Activated CD4-positive, alpha-beta T cell treated with anti-CD3 and anti-CD28 coated beads for 36 hours (primary cell): ENCODE results near the gene SGCA. TPM values are rescaled to one million over a fixed set of nuclear protein-coding genes. Genes with fewer than 3 reads are reported as not detected.

ENCODE experiments used
- ATAC-seq: fragments of 200-7000 bp; cut with Tn5 transposase; one replicate; pipeline ENCODE4 v1.10.0; 2021; ENCODE audit warnings: mild to moderate bottlenecking, moderate library complexity
- CTCF ChIA-PET: fragments of 350-600 bp; sonication (Branson Sonifier 250); formaldehyde crosslinking; loops from one replicate; lab custom pipeline; 2021; ENCODE audit warnings: antibody characterized with exemption; lab: Charles Lee
- POLR2A ChIA-PET: fragments of 350-600 bp; sonication (Branson Sonifier 250); formaldehyde crosslinking; loops from one replicate; lab custom pipeline; 2021; ENCODE audit warnings: antibody characterized with exemption, inconsistent platforms; lab: Charles Lee
- DNase-seq: peaks from one replicate; pipeline ENCODE4 v3.0.0-alpha.2; 2020
- H3K27ac Mint-ChIP-seq: one replicate; pipeline ENCODE4 v1.8.0; 2021; ENCODE audit warnings: mixed read lengths
- H3K27me3 Mint-ChIP-seq: one replicate; pipeline ENCODE4 v1.8.0; 2021; ENCODE audit warnings: mixed read lengths
- H3K36me3 Mint-ChIP-seq: one replicate; pipeline ENCODE4 v1.8.0; 2021; ENCODE audit warnings: low read depth, mixed read lengths
- H3K4me1 Mint-ChIP-seq: one replicate; pipeline ENCODE4 v1.8.0; 2021; ENCODE audit warnings: mixed read lengths
- H3K4me3 Mint-ChIP-seq: one replicate; pipeline ENCODE4 v1.8.0; 2021; ENCODE audit warnings: mild to moderate bottlenecking, moderate library complexity, mixed read lengths
- H3K9me3 Mint-ChIP-seq: one replicate; pipeline ENCODE4 v1.8.0; 2021; ENCODE audit warnings: low read depth, mixed read lengths
- intact Hi-C, 2 experiments: fragments of 100-400 bp; cut with DNase I in 1 of 2; cut with micrococcal nuclease in 1 of 2; formaldehyde crosslinking; loops; one replicate each; pipeline versions ENCODE4 v1.14.2 to v1.15.1; 2022 to 2024; cut with DNase I, micrococcal nuclease
- total RNA-seq, 2 experiments: library from RNA; stranded (reverse); gene quantifications; one replicate each; pipeline ENCODE4 v1.2.3, GENCODE V29; 2021

The SGCA gene
- total RNA-seq, 2 experiments from 2014 or later: 0.26 TPM; not detected in 1

DNA sequence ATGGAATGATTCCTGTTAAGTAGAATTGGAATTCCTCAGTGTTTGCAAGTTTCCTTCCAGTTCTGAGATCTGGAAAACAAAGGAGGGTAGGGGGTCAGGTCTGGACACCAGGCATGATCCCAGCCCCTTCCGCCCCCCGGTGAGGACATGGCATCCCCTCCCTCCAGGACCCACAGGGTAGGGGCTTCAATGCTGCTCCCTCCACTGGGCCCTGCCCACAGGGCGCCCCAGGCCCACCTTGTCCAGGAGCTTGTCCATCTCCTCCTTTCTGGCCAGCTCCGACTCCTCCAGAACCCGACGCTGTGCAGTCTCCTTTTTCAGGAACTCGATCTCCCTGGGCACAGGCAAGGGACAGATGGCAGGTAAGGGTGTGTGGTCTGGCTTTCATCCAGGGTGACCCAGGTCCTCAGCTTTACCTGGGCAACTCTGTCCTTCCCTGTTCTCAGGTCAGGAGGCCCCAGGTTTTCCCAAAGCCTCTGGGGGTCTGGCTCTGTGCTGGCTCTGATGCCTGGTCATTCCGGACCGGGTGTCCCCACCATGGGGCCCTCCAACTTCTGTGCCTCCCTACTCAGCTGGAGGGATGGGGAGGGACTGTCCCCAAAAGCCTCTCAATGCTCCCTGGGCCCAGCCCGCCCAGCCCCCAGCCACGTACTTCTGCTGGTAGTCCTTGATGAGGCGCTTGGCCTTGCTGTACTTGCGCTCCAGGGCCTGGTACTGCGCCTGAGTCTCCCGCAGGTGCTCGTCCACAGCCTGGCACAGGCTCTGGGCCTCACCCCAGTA is 30.3 kb upstream of the SGCA start:
- no peak for DNase-seq
- ATAC-seq: no peak
- Mint-ChIP-seq H3K27me3 (peaks cover 4% of the 10 kb centered on the region), H3K4me3 (no peak overlapping the region), H3K9me3 (no peaks in the 10 kb centered on the region), H3K36me3 (peaks cover 49% of the 10 kb centered on the region), H3K27ac (no peak overlapping the region), H3K4me1 (peaks cover 26% of the 10 kb centered on the region)
- intact Hi-C loops: no loop called here
- CTCF ChIA-PET: interaction anchor here (1.0 to 1.7 kb wide), 2 partner anchors 10 to 26 kb away, joined by 3 to 6 read pairs; no protein-coding TSS in a partner anchor
- POLR2A ChIA-PET: interaction anchor here (0.6 kb wide), 1 partner anchor 19 kb away, joined by 3 read pairs; no protein-coding TSS in a partner anchor

DNA sequence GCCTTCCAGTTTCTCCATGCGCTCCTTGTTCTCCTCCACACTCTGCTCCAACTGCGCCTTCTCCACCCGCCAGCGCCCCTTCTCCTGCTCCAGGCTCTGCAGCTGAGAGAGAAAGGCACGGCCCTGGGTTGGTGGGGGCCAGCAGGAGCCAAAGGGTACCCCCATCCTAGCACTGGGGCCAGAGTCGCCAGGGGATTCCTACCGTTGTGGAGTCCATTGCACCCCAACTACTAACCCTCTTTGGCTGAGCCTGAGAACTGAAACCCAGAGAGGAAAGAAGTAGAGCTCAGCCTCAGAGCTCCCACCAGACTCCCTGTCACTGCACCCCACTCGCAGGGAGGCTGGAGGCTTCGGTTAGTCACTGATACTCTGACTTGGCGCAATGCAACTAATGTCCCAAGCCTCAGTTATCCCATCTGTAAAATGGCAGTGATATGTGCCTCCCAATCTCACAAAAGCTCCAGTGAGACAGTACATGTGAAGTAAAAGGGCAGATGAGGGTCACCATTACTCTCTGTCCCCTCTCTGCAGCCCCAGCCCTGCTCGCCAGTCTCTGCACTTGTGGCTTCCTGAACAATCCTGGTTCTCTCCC is 29.6 kb upstream of the SGCA start:
- intact Hi-C loops: no loop called here
- Mint-ChIP-seq H3K27me3 (no peaks in the 10 kb centered on the region), H3K9me3 (no peaks in the 10 kb centered on the region), H3K4me1 (peaks cover 26% of the 10 kb centered on the region), H3K4me3 (no peak overlapping the region), H3K36me3 (peaks cover 55% of the 10 kb centered on the region), H3K27ac (no peak overlapping the region)
- no peak for ATAC-seq
- DNase-seq: no peak
- ChIA-PET POLR2A (interaction anchor here (0.6 kb wide), 2 partner anchors 18 to 42 kb away, joined by 3 read pairs; no protein-coding TSS in a partner anchor), CTCF (interaction anchor here (0.9 to 1.7 kb wide), 4 partner anchors 10 to 42 kb away, joined by 3 to 6 read pairs (median 4); no protein-coding TSS in a partner anchor)

DNA sequence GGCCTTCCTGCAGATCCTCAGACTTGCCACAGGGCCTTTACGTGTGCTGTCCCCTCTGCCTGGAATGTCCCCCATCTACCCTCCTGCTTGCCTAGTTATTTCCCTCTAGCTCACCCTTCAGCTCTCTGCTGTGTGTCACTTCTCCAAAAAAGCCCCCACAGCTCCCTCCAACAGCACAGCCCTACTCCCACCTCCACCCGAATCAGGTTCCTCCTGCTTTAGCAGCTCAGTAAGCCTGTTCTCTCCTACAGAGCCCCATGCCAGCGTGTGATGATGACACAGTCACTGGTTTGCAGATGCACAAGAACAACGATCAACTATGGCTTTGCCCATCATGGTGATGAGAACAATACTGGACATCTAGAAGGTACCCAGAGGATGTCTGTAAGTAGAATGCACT is 28.8 kb upstream of the SGCA start:
- no peak overlapping the region for H3K27ac Mint-ChIP-seq
- DNase-seq (no peak), ATAC-seq (no peak)
- POLR2A ChIA-PET: interaction anchor here (0.6 kb wide), 1 partner anchor 43 kb away, joined by 3 read pairs; no protein-coding TSS in a partner anchor
- H3K36me3 Mint-ChIP-seq: peaks cover 64% of the 10 kb centered on the region
- no peaks in the 10 kb centered on the region for H3K9me3 Mint-ChIP-seq
- no peak overlapping the region for H3K4me3 Mint-ChIP-seq
- peaks cover 28% of the 10 kb centered on the region for H3K4me1 Mint-ChIP-seq
- intact Hi-C loops: no loop called here
- no peaks in the 10 kb centered on the region for H3K27me3 Mint-ChIP-seq
- CTCF ChIA-PET: interaction anchor here (0.6 to 1.0 kb wide), 3 partner anchors 23 to 225 kb away, joined by 3 to 4 read pairs (median 3); no protein-coding TSS in a partner anchor

DNA sequence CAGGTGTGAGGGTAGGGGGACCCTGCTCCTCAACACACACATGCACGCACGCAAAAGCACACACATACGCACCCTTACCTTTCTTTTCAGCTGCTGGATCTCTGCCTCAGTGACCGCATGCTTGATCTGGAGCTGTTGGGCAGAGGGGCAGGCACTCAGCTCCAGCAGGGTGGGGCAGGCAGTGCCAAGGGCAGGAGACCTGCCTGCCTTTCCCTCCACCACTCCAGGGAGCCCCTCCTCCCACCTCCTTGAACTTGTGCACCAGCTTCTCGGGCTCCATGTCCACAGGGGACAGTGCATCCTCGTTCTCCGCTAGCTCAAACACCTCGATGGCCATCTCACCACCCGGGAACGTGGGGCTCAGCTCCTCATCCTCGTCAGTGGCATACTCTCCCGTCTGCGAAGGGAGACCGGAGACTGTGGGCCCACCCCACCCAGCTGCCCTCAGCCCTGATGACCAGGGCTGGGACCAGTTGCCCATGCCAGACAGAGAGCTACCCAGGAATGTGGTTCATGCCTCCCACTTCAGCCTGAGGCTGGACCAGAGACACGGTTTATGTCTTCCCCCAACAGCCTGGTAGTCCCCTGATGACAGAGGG is 26.5 kb upstream of the SGCA start:
- H3K4me3 Mint-ChIP-seq: no peak overlapping the region
- no peaks in the 10 kb centered on the region for H3K27me3 Mint-ChIP-seq
- intact Hi-C loops: no loop called here
- ATAC-seq (no peak), DNase-seq (no peak)
- ChIA-PET POLR2A (interaction anchor here (0.9 kb wide), 1 partner anchor 9 kb away, joined by 3 read pairs; no protein-coding TSS in a partner anchor), CTCF (interaction anchor here (0.5 to 3.3 kb wide), 19 partner anchors 9 to 242 kb away, joined by 3 to 22 read pairs (median 4); partner anchors contain the start of genes COL1A1 and SAMD14)
- peaks cover 45% of the 10 kb centered on the region for H3K4me1 Mint-ChIP-seq
- H3K27ac Mint-ChIP-seq: no peak overlapping the region
- H3K9me3 Mint-ChIP-seq: no peaks in the 10 kb centered on the region
- H3K36me3 Mint-ChIP-seq: peaks cover 80% of the 10 kb centered on the region

DNA sequence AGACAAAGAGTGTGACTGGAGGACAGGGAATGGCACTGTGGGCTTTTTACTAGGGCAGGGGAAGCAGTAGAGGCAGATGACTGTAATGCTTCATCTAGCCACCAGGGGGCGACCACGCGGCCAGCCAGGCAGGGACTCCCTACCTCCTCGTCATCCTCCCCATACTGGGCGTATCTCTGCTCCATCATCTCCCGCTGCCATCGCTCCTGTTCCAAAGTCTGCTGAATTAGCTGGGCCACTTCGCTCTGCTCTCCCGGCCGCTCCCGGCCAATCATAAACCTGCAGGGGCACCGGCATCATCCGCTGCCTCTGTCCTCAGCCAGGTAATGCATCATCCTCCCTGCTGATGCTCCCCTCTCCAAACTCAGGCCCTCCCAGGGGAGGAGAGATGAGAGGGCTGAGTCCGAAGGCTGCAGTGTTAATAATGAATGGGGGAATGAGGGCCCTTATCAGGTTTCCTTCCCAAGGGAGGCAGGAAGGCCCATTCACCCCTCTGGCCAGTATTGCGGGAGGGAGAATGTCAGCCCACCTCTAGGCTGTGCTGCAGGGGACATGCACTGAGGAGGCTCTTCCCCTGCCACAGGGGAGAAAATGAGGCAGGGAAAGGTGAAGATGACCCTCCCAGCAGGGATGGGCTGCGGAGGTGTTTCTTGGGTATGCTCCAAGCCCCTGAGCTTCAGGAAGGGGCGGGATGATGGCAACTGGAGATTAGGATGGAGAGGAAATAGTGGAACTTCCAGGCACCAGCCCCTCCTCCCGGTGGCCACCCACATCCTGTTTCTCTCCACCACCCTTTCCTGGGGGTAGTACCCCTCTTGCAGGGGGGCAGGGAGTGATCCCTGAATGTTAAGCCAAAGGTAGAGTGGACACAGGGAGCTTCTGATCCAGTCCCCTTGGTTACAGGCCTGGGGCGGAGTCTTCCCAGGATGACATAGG is 25.6 kb upstream of the SGCA start:
- ChIA-PET CTCF (interaction anchor here (0.8 to 3.3 kb wide), 13 partner anchors 9 to 92 kb away, joined by 3 to 22 read pairs (median 4); partner anchors contain the start of gene SAMD14), POLR2A (no interaction called here)
- Mint-ChIP-seq H3K27me3 (no peaks in the 10 kb centered on the region), H3K4me3 (no peak overlapping the region), H3K27ac (peak overlapping the region; percentile 70), H3K9me3 (no peaks in the 10 kb centered on the region), H3K4me1 (peaks cover 51% of the 10 kb centered on the region), H3K36me3 (peaks cover 87% of the 10 kb centered on the region)
- ATAC-seq: peak; percentile 80
- DNase-seq: peak; percentile 90
- intact Hi-C loops: loop anchor here (1.0 kb wide), 3 partner anchors 8 to 38 kb away; no protein-coding TSS in a partner anchor

DNA sequence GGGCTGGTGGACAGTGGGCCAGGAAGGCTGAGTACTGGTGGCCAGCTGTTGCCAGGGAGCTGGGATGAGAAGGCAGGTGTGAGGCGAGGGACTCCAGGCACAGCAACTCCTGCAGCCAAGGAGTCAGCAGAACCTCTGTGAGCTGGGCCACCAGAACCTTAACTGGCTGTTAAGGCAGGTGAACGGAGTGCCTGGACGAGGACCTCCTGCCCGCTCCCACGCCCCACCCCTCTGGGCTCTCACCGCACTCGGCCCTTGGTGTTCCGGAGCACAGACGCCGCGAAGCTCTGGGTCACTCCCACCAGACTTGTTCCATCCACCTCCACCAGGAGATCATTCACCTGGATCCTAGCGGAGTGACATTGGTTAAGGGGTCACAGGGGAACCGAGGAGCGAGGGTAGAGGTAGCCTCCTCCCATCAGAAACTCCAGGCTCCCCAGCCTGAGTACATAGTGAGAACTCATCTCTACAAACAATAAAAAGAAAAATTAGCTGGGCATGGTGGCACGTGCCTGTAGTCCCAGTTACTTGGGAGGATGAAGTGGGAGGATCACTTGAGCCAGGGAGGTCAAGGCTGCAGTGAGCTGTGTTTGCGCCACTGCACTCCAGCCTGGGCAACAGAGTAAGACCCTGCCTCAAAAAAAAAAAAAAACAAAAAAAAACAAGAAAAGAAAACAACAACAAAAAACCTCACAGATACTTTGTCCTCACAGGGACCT is 24.6 kb upstream of the SGCA start:
- intact Hi-C loops: no loop called here
- CTCF ChIA-PET: interaction anchor here (0.6 to 3.3 kb wide), 10 partner anchors 9 to 265 kb away, joined by 3 to 22 read pairs (median 4); no protein-coding TSS in a partner anchor

DNA sequence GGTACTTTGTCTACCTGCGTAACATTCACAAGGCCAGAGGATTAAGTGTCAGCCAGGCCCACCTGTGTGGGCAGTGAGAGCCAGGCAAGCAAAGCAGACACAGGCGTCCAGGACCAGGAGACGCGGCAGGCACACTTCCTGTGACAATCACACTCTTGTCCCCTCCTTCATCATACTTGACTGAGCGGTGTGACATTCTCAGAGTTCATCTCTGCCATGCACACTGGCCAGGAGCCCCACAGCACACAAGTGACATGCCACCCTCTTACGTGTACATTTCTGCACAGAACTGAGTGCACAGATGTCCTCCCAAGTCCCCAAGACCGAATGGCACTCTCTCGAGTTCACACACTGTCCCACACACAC is 24.1 kb upstream of the SGCA start:
- ATAC-seq: peak; percentile 23

More for the DNA sequence above, 24.6 kb upstream of the SGCA start:
- Mint-ChIP-seq H3K4me1 (peaks cover 60% of the 10 kb centered on the region), H3K4me3 (no peak overlapping the region), H3K27me3 (no peaks in the 10 kb centered on the region), H3K27ac (peak overlapping the region; percentile 85), H3K9me3 (no peaks in the 10 kb centered on the region), H3K36me3 (peaks cover 84% of the 10 kb centered on the region)
- DNase-seq (no peak), ATAC-seq (no peak)
- POLR2A ChIA-PET: no interaction called here

GRCh38 chr17:50143461-50144176 is 22.2 kb upstream of the SGCA start:
- Mint-ChIP-seq H3K36me3 (peaks cover 74% of the 10 kb centered on the region), H3K27ac (peak overlapping the region; percentile 44), H3K4me1 (peaks cover 78% of the 10 kb centered on the region), H3K27me3 (no peaks in the 10 kb centered on the region), H3K9me3 (no peaks in the 10 kb centered on the region), H3K4me3 (no peak overlapping the region)
- ATAC-seq (no peak), DNase-seq (no peak)
- intact Hi-C loops: no loop called here
- ChIA-PET POLR2A (no interaction called here), CTCF (interaction anchor here (0.6 to 0.7 kb wide), 2 partner anchors 35 to 358 kb away, joined by 3 to 5 read pairs; no protein-coding TSS in a partner anchor)

More for the DNA sequence above, 24.1 kb upstream of the SGCA start:
- H3K9me3 Mint-ChIP-seq: no peaks in the 10 kb centered on the region
- no peaks in the 10 kb centered on the region for H3K27me3 Mint-ChIP-seq
- no peak overlapping the region for H3K4me3 Mint-ChIP-seq
- peaks cover 78% of the 10 kb centered on the region for H3K36me3 Mint-ChIP-seq
- ChIA-PET CTCF (interaction anchor here (0.6 to 1.2 kb wide), 4 partner anchors 10 to 266 kb away, joined by 3 to 5 read pairs (median 3); no protein-coding TSS in a partner anchor), POLR2A (no interaction called here)
- peaks cover 64% of the 10 kb centered on the region for H3K4me1 Mint-ChIP-seq
- peak overlapping the region; percentile 85 for H3K27ac Mint-ChIP-seq
- intact Hi-C loops: no loop called here
- peak; percentile 34 for DNase-seq

DNA sequence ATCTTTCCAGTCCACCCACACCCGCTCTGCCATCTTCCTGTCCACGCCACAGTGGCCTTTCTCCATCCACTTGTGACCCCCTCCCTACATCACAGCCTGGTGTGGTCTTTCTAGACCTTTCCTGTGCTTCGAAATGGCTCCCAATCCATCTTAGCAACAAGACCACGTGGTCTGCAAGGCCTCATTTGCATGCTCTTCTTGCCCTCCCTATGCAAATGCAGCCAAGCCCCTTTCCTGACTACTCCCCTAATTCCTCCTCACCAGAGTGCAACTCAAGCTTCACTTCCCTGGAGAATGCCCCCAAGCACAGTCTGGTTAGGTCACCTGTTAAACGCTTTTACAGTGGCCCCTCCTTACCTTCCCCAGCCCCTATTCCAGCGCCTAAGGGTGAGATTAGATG is 21.4 kb upstream of the SGCA start:
- no peak overlapping the region for H3K4me3 Mint-ChIP-seq
- intact Hi-C loops: no loop called here
- POLR2A ChIA-PET: no interaction called here

More for the DNA sequence above, 21.4 kb upstream of the SGCA start:
- DNase-seq: no peak
- Mint-ChIP-seq H3K27ac (peak overlapping the region; percentile 56), H3K9me3 (no peaks in the 10 kb centered on the region), H3K27me3 (no peaks in the 10 kb centered on the region), H3K36me3 (peaks cover 71% of the 10 kb centered on the region), H3K4me1 (peaks cover 78% of the 10 kb centered on the region)
- CTCF ChIA-PET: interaction anchor here (0.7 to 1.4 kb wide), 6 partner anchors 14 to 357 kb away, joined by 3 to 4 read pairs (median 3); partner anchors contain the start of gene SAMD14
- ATAC-seq: no peak
